ENCODE results near the gene C2orf92. TPM values are rescaled to one million over a fixed set of nuclear protein-coding genes. Genes with fewer than 3 reads are reported as not detected.

Gene C2orf92
- total RNA-seq, 2 donors from 2014 or later: 21.3 to 47.1 TPM

DNA sequence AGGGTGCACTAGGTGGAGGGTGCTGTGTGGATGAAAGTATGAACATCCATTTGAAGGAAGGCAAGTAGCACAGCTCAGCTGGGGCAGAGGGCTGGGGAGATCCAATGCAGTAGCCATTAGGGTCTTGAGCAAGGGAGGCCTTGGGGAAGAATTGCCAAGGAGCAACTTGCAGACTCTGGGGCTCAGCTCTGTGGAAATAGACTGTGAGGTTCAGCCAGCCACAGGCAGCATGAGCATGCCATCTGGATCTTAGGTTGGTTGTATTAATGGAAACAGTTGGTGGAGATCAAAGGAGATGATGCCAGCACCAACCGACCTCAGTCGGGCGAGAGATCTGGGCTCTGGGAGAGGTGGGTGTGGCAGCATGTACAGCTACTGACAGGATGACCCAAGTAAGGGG, 49.4 kb downstream of the C2orf92 start:
- ATAC-seq (no peak), DNase-seq (no peak)
- Histone ChIP-seq H3K4me1 (no peaks in the 10 kb centered on the region), H3K4me3 (no peak overlapping the region), H3K9me3 (no peaks in the 10 kb centered on the region), H3K27me3 (no peaks in the 10 kb centered on the region), H3K36me3 (replicated peaks in 1 of 2; ENCODE audit: insufficient read depth in 1 of 2, low read depth in 2 of 2) (no peaks in the 10 kb centered on the region), H3K27ac (no peak overlapping the region)
- intact Hi-C loops (cut with DNase I): no loop called here
- TF ChIP-seq, protein P1, sequence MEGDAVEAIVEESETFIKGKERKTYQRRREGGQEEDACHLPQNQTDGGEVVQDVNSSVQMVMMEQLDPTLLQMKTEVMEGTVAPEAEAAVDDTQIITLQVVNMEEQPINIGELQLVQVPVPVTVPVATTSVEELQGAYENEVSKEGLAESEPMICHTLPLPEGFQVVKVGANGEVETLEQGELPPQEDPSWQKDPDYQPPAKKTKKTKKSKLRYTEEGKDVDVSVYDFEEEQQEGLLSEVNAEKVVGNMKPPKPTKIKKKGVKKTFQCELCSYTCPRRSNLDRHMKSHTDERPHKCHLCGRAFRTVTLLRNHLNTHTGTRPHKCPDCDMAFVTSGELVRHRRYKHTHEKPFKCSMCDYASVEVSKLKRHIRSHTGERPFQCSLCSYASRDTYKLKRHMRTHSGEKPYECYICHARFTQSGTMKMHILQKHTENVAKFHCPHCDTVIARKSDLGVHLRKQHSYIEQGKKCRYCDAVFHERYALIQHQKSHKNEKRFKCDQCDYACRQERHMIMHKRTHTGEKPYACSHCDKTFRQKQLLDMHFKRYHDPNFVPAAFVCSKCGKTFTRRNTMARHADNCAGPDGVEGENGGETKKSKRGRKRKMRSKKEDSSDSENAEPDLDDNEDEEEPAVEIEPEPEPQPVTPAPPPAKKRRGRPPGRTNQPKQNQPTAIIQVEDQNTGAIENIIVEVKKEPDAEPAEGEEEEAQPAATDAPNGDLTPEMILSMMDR (IDR thresholded peaks at IDR 0.05): no peak
- 93 to 100% methylated on average over 3 of the region's 3 CpGs for WGBS, 2 donors

- Histone ChIP-seq H3K27me3 (no peaks in the 10 kb centered on the region), H3K27ac (no peak overlapping the region), H3K4me3 (no peak overlapping the region), H3K36me3 (replicated peaks in 1 of 2; ENCODE audit: insufficient read depth in 1 of 2, low read depth in 2 of 2) (no peaks in the 10 kb centered on the region), H3K9me3 (no peaks in the 10 kb centered on the region), H3K4me1 (no peaks in the 10 kb centered on the region)
- ATAC-seq (no peak), DNase-seq (no peak)
- 80 to 87% methylated on average over 16 of the region's 16 CpGs for WGBS, 2 donors
- TF ChIP-seq, protein P1 (IDR thresholded peaks at IDR 0.05): no peak
- no peak for TF ChIP-seq POLR2A (IDR thresholded peaks at IDR 0.05)
- intact Hi-C loops (cut with DNase I): no loop called here
These were observed 50.0 kb downstream of the C2orf92 start for GRCh38 chr2:97719362-97720155.

GRCh38 chr2:97720746-97721145, 51.2 kb downstream of the C2orf92 start:
- Histone ChIP-seq H3K27me3 (no peaks in the 10 kb centered on the region), H3K27ac (no peak overlapping the region), H3K4me3 (no peak overlapping the region), H3K36me3 (replicated peaks in 1 of 2; ENCODE audit: insufficient read depth in 1 of 2, low read depth in 2 of 2) (no peaks in the 10 kb centered on the region), H3K9me3 (no peaks in the 10 kb centered on the region), H3K4me1 (no peaks in the 10 kb centered on the region)
- ATAC-seq (no peak), DNase-seq (no peak)
- TF ChIP-seq, protein P1 (IDR thresholded peaks at IDR 0.05): no peak
- TF ChIP-seq POLR2A (IDR thresholded peaks at IDR 0.05): no peak
- WGBS, 2 donors: 75 to 83% methylated on average over 2 of the region's 2 CpGs
- intact Hi-C loops (cut with DNase I): no loop called here

DNA sequence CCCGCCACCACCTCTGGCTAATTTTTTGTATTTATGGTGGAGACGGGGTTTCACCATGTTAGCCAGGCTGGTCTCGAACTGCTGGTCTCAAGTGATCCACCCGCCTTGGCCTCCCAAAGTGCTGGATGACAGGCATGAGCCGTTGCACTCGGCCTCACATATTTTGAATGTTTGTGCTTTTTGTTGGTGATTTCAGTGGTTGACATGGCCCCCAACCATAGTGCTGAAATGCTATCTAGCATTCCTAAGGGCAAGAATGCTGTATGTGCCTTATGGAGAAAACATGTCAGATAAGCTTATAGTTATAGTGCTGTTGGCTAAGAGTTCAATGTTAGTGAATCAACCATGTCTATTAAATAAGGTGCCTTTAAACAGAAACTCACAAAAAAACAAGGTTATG, 52.7 kb downstream of the C2orf92 start:
- no peak for TF ChIP-seq POLR2A (IDR thresholded peaks at IDR 0.05)
- TF ChIP-seq, protein P1 (IDR thresholded peaks at IDR 0.05): no peak
- Histone ChIP-seq H3K27me3 (no peaks in the 10 kb centered on the region), H3K4me1 (no peaks in the 10 kb centered on the region), H3K36me3 (replicated peaks in 1 of 2; ENCODE audit: insufficient read depth in 1 of 2, low read depth in 2 of 2) (no peaks in the 10 kb centered on the region), H3K9me3 (no peaks in the 10 kb centered on the region), H3K27ac (no peak overlapping the region), H3K4me3 (no peak overlapping the region)
- DNase-seq (no peak), ATAC-seq (no peak)
- WGBS, 2 donors: 79 to 93% methylated on average over 6 of the region's 6 CpGs
- intact Hi-C loops (cut with DNase I): no loop called here
